Heart left ventricle (tissue), 13 donors: ENCODE results near the gene PSMB2.

Experiments
- CTCF ChIP-seq, 12 donors: fragments of 200-600 bp; sonication (generic) in 4 of 12; IDR thresholded peaks; one replicate each; pipeline versions ENCODE4 v1.5.0 to v1.8.0; 2018 to 2022; ENCODE audit warnings: antibody characterized with exemption in 12 of 12, mild to moderate bottlenecking in 5 of 12
- POLR2A ChIP-seq, 2 donors: fragments of 450-650 bp; IDR thresholded peaks; one replicate each; pipeline ENCODE4 v1.6.1; 2017; ENCODE audit warnings: antibody characterized with exemption in 2 of 2, mild to moderate bottlenecking in 2 of 2, moderate library complexity in 2 of 2
- donor health status: ischemic (EF 13 %, LVEDD 7.1; RV severe dilation, severe dysfunction).
- donor health status: DM: no; HTN: yes; CAD: no.
- donor health status: DM: no; HTN: no; CAD: no.
- donor health status: ischemic (EF 25% LVEDD 6.9; RV normal size, moderate dysfunction).
- donor health status: ischemic (EF 25% LVEDD 5.7; RV mildly dilated, moderate dysfunction).
- donor health status: ischemic (EF 35%, LVEDD 5.7; RV mildly dilated, moderate dysfunction).
- donor health status: nonischemic (EF 11% LVEDD 7.7; RV severe dilation, severe dysfunction).
- donor health status: DM: yes; HTN: yes; CAD: no.
- donor health status: PGD.
- donor health status: ischemic (EF 29% LVEDD 5.4; RV normal size, mild dysfunction).
- donor health status: nonischemic (EF 23%, LVEDD 6.1; RV moderate dilation, normal function).

GRCh38 chr1:35577071-35577998 lies 64.0 kb downstream of the PSMB2 start:
- TF ChIP-seq CTCF (IDR thresholded peaks at IDR 0.05) (no peak), POLR2A (IDR thresholded peaks at IDR 0.05) (no peak)
